Measurements from ENCODE around the gene HPCAL1. TPM values are rescaled to one million over a fixed set of nuclear protein-coding genes. Genes with fewer than 3 reads are reported as not detected.

HPCAL1 gene
- total and polyA plus RNA-seq, 2 donors (not counting 3 experiments of a cell fraction or from before 2014, with no cell fraction given) = 56.5 to 77.4 TPM

DNA sequence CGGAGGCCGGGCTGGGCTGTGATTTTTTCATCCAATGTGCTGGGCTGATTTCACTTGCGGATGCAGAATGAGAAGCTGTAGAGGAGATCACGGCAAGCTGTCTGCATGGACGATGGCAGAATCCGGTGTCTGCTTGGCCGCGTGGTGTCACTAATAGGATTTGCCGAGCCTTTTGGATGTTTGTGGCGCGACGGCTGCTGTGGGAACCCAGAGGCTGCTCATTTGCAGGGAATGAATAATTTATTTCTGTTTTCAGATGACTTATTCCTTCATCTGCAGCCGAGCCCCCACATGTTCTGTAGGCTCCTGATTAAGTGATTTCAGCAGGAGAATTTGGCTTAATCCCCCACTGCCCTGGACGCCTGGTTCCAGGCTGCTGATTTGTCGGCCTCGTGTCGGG, 82.8 kb downstream of the HPCAL1 start:
- no peak overlapping the region for H2AFZ ChIP-seq (ENCODE audit: low read depth, low read length)
- intact Hi-C loops (cut with micrococcal nuclease) = no loop called here
- H3K4me2 ChIP-seq (ENCODE audit: insufficient read depth, low read length) = no peak overlapping the region
- H3K9me1 ChIP-seq (replicated peaks; ENCODE audit: control insufficient read depth, extremely low read depth, insufficient read depth, low read length) = no peaks in the 10 kb centered on the region
- POLR2A ChIA-PET = no interaction called here
- dilution Hi-C loops (cut with MboI; ENCODE audit: extremely low pct_ligation_motif_present, low sequenced_read_pairs) = no loop called here
- DNase-seq (ENCODE audit: low read depth, low spot score) = no peak
- no peak overlapping the region for H3K4me3 ChIP-seq (replicated peaks in 1 of 3; ENCODE audit: insufficient read depth in 1 of 3, low read depth in 1 of 3, low read length in 3 of 3)
- peaks cover 33% of the 10 kb centered on the region for H3K4me1 ChIP-seq (ENCODE audit: control insufficient read depth, extremely low read depth, insufficient read depth, low read length)
- no peaks in the 10 kb centered on the region for H3K9me3 ChIP-seq (replicated peaks; ENCODE audit: control insufficient read depth, insufficient read depth, low read length)
- FAIRE-seq = no peak
- CTCF ChIA-PET = interaction anchor here (0.7 to 6.1 kb wide), 4 partner anchors 17 to 23 kb away, joined by 3 to 42 read pairs (median 4); no protein-coding TSS in a partner anchor
- no peaks in the 10 kb centered on the region for H3K36me3 ChIP-seq (ENCODE audit: control insufficient read depth in 2 of 2, extremely low read depth in 1 of 2, insufficient read depth in 2 of 2, low read length in 2 of 2)
- H4K20me1 ChIP-seq (replicated peaks; ENCODE audit: control insufficient read depth, extremely low read depth, insufficient read depth, low read length) = no peaks in the 10 kb centered on the region
- no peaks in the 10 kb centered on the region for H3K27me3 ChIP-seq (ENCODE audit: control insufficient read depth in 2 of 2, insufficient read depth in 2 of 2, low read length in 2 of 2)
- no TSS peak for BruUV-seq (replicated peaks)
- peaks cover 43% of the 10 kb centered on the region for H3K79me2 ChIP-seq (ENCODE audit: control insufficient read depth, insufficient read depth, low read length)
- H3K9ac ChIP-seq (replicated peaks; ENCODE audit: extremely low read depth, insufficient read depth, low read length) = no peak overlapping the region
- no peak overlapping the region for H3K27ac ChIP-seq (ENCODE audit: insufficient read depth, low read depth, low read length)
- no peak for TF ChIP-seq GATA2 (IDR thresholded peaks at IDR 0.05; ENCODE audit: insufficient read depth, insufficient read length, low read depth, low read length)
- TF ChIP-seq MYC (IDR thresholded peaks at IDR 0.05; ENCODE audit: low read depth, low read length) = no peak
- TF ChIP-seq JUN (IDR thresholded peaks at IDR 0.05; ENCODE audit: borderline replicate concordance, insufficient read depth, insufficient read length, low read depth) = no peak
- no peak for TF ChIP-seq EZH2 (IDR thresholded peaks at IDR 0.05; ENCODE audit: borderline replicate concordance, low read depth, low read length, severe bottlenecking)

- H3K9ac ChIP-seq (replicated peaks; ENCODE audit: extremely low read depth, insufficient read depth, low read length) = no peak overlapping the region
Measured at GRCh38 chr2:10385933-10386773, 83.4 kb downstream of the HPCAL1 start.

More at GRCh38 chr2:10385933-10386773, 83.4 kb downstream of the HPCAL1 start:
- H3K27ac ChIP-seq (ENCODE audit: insufficient read depth, low read depth, low read length) = no peak overlapping the region
- DNase-seq (ENCODE audit: low read depth, low spot score) (no peak), FAIRE-seq (peak; percentile 94)
- H3K27me3 ChIP-seq (ENCODE audit: control insufficient read depth in 2 of 2, insufficient read depth in 2 of 2, low read length in 2 of 2) = no peaks in the 10 kb centered on the region
- peaks cover 49% of the 10 kb centered on the region for H3K79me2 ChIP-seq (ENCODE audit: control insufficient read depth, insufficient read depth, low read length)
- no peaks in the 10 kb centered on the region for H4K20me1 ChIP-seq (replicated peaks; ENCODE audit: control insufficient read depth, extremely low read depth, insufficient read depth, low read length)
- ChIA-PET CTCF (interaction anchor here (0.7 to 6.1 kb wide), 4 partner anchors 16 to 22 kb away, joined by 3 to 42 read pairs (median 4); no protein-coding TSS in a partner anchor), POLR2A (interaction anchor here (0.6 kb wide), 1 partner anchor 349 kb away, joined by 4 read pairs; no protein-coding TSS in a partner anchor)
- peaks cover 33% of the 10 kb centered on the region for H3K4me1 ChIP-seq (ENCODE audit: control insufficient read depth, extremely low read depth, insufficient read depth, low read length)
- dilution Hi-C loops (cut with MboI; ENCODE audit: extremely low pct_ligation_motif_present, low sequenced_read_pairs) (no loop called here), intact Hi-C loops (cut with micrococcal nuclease) (no loop called here)
- no TSS peak for BruUV-seq (replicated peaks)
- TF ChIP-seq, protein P1, sequence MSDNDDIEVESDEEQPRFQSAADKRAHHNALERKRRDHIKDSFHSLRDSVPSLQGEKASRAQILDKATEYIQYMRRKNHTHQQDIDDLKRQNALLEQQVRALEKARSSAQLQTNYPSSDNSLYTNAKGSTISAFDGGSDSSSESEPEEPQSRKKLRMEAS (IDR thresholded peaks at IDR 0.05; ENCODE audit: insufficient read depth, insufficient read length) = no peak
- TF ChIP-seq FOS (IDR thresholded peaks at IDR 0.05; ENCODE audit: borderline replicate concordance, insufficient read depth, low read length) = peak; percentile 70
- H3K9me1 ChIP-seq (replicated peaks; ENCODE audit: control insufficient read depth, extremely low read depth, insufficient read depth, low read length) = no peaks in the 10 kb centered on the region
- H3K9me3 ChIP-seq (replicated peaks; ENCODE audit: control insufficient read depth, insufficient read depth, low read length) = no peaks in the 10 kb centered on the region
- H2AFZ ChIP-seq (ENCODE audit: low read depth, low read length) = no peak overlapping the region
- H3K4me3 ChIP-seq (replicated peaks in 1 of 3; ENCODE audit: insufficient read depth in 1 of 3, low read depth in 1 of 3, low read length in 3 of 3) = no peak overlapping the region
- H3K4me2 ChIP-seq (ENCODE audit: insufficient read depth, low read length) = no peak overlapping the region
- H3K36me3 ChIP-seq (ENCODE audit: control insufficient read depth in 2 of 2, extremely low read depth in 1 of 2, insufficient read depth in 2 of 2, low read length in 2 of 2) = no peaks in the 10 kb centered on the region

Measured in endothelial cell of umbilical vein (primary cell).